GM21737 (cell line): ENCODE data around the gene ARID1B.

Source experiments
- ATAC-seq: cut with Tn5 transposase; IDR thresholded peaks from one replicate; pipeline ENCODE4 v1.9.1; 2021; ENCODE audit warnings: mild to moderate bottlenecking, moderate library complexity; ENCODE audit not compliant: unreplicated experiment

The ARID1B gene

GRCh38 chr6:157168471-157168870, 391.3 kb downstream of the ARID1B start:
- ATAC-seq = no peak

- ATAC-seq = no peak
Measured at GRCh38 chr6:157169226-157169625, 392.0 kb downstream of the ARID1B start.

DNA sequence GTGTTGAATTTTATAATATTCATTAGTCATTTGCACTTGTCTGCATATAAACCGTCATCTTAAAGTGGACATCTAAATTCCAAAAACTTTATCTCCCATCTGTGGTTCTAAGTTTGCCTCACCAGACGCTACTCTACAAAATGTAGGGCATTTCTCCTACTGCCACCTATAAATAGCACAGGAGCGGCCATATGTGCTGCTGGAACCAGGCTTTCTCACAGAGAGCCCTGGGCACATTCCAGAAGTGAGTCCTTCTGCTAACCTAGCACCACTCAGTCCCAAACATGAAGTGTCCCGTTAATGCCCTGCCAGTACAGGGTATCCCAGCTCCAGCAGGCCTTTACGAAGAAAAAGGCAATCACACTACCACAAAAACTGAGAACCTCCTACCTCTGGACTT, 392.5 kb downstream of the ARID1B start:
- ATAC-seq = no peak

- ATAC-seq = no peak
Measured at GRCh38 chr6:157170535-157170934, 393.4 kb downstream of the ARID1B start.

GRCh38 chr6:157171801-157172200, 394.6 kb downstream of the ARID1B start:
- no peak for ATAC-seq

GRCh38 chr6:157172231-157172701, 395.1 kb downstream of the ARID1B start:
- ATAC-seq = no peak

DNA sequence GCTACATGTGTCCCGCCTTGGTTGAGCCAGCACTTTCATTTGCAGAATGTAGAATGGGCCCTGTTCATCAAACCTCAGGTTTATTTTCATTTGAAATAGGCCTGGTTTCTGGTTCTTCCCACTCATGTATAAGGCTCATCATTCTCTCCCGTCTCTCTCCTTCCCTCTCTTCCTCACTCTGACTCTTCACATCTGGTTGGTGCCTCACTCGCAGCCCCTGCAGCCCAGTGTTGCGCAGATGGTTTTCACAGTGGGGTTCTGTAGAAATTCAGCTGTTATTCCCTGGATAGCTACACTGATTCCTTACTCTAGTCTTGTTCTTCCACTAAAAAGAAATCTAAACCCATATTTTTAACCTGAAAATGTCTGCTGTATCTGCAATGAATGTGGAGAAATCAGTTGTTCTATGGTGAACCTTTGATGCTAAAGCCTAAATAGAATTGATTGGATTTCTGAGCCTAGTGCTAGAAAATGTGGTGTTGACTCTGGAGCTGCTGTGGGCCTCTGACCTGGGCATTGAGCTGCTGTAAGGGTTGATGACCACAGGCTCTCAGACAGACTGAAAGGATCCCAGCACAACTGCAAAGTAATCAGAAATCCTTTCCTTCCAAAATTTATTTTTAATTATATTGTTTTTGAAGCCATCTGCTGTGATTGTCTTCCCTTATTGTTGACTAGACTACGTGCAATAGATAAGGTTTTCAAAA, 395.8 kb downstream of the ARID1B start:
- no peak for ATAC-seq

DNA sequence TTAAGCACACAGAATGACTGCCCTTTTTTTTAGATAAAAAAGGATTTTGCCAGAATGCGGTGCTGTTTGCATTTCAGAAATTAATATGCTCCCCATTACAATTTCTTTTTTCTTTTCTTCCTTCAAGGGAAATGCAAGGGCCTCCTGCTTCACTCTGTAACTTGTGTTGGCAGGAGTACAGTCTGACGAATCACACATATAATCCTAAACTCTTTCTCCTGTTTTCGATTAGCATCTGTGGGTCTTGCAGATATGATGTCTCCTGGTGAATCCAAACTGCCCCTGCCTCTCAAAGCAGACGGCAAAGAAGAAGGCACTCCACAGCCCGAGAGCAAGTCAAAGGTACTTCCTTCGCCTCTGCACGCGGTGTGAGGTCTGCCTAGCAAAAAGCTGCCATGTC, 396.6 kb downstream of the ARID1B start:
- no peak for ATAC-seq

- no peak for ATAC-seq
Measured at GRCh38 chr6:157174731-157175130, 397.6 kb downstream of the ARID1B start.

DNA sequence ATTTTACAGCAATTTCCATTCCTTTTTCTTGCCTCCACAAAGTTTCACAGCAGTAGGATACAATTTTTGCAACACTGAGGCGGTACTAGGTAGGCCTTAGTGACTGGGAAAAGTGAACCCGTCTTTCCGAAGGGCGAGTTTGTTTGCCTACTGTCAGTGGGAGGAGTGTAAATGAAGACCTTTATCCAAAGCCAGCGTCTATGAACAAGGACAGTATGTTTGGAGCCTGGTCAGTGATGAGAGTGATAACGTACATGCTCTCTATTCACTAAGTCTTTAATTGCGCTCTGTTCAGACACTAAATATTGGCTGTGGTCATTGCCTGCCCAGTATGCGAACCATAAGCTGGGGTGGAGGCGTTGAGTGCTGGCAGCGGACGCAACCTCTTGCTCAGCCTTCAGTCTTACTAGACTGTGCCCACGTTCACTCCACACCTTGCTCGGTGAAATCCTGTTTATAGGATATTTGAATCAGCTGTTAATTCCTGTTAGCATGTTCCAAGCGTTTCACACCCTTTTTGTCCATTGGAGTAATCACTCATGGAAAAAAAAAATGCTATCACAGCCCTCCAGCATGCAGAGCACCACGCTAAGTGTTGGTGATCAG, 400.7 kb downstream of the ARID1B start:
- ATAC-seq = no peak

- ATAC-seq = no peak
Measured at GRCh38 chr6:157181649-157182048, 404.5 kb downstream of the ARID1B start.

DNA sequence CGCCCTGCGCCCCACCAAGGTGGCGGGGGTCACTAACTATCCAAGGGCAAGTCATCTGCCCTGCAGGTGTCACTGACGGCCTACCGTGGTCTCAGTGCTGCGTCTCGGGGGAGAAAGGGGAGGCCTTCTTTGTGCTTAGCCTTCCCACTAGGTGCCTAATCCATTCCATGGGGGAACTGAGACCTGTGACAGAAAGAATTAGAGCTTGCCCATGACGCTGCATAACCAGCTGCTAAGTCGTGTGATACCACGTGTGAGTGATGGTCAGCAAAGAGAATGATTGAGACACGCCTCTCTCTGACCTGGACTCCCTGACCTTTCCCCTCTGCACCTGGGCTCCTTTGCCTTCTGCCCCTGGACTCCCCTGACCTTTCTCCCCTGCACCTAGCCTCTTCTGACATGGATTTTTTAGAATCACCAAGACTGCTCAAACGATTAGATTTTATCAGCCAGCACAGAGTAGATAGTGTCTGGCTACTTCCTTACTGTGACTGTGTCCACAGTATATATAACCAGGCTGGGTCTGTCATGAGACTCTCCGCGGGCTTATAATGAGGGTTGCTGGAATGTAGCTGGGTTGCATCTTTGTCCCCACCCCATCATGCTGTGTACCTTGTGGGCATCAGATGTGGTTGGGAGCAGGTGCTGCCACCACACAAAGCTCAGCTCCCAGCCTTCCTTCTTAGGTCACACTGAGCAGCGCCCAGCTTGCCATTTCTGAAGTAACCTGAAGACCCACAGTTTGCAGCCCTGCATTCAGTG, 405.5 kb downstream of the ARID1B start:
- no peak for ATAC-seq

- ATAC-seq = no peak
Measured at GRCh38 chr6:157184202-157185015, 407.2 kb downstream of the ARID1B start.

DNA sequence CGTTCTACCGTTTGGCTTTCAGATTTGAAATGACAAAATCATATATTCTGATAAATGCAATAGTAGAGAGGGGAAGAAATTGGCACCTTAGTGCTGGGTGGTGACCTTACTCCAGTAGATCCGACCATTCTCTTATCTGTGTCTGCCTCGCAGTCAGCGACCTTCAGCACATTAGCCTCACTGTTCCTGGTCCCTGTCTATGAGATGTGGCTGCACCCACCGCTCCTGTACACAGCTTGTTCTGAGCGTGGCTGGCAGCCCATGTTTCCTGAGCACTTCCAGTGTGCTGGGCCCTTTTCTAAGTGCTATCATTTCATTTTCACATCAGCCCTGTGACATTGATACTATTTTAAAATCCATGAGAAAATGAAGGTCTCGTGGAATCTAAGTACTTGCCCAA, 408.0 kb downstream of the ARID1B start:
- ATAC-seq = no peak

DNA sequence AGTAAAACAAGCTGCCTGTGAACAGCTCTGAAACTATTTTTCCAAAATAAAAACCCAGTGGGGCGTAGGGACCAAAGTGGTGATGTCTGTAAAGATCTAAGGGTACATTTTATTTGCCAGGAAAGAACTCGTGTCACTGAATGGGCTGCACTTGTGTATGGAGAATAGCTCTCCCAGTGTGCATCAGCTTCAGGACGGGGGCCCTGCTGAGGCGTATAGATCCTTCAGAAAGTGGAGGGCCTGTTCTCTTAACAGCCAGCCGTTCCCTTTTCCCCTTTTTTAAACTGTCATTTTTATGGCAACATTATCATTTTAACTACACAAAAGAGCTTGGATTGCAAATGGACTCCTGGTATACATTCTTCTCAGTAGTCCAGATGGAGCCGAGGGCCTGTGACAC, 408.8 kb downstream of the ARID1B start:
- no peak for ATAC-seq

DNA sequence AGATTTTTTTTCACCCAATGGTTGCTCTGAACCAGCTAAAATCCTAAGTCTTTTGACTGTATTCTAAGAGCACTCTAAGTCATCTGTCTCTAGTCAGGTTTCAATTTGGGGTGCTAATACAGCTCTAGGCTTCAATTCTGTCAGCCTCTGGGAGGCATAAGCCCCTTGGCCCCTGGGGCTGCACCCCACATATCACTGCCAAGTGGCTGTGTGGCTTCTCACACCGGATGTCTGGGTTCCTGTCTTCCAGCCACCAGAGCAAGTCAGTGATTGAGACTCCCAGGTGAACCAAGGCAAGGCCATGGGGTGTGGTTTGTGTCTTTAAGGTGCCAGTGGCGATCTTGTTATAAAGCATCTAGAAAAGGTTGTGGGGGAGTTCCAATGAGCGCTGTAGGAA, 409.6 kb downstream of the ARID1B start:
- no peak for ATAC-seq

GRCh38 chr6:157187182-157188083, 410.3 kb downstream of the ARID1B start:
- ATAC-seq = no peak

- no peak for ATAC-seq
Measured at GRCh38 chr6:157188213-157188612, 411.0 kb downstream of the ARID1B start.

- no peak for ATAC-seq
Measured at GRCh38 chr6:157193443-157193996, 416.3 kb downstream of the ARID1B start.

- no peak for ATAC-seq
Measured at GRCh38 chr6:157194110-157194509, 416.9 kb downstream of the ARID1B start.
